IPS DF 19.7 (cell line): ENCODE results near the gene CABP7.
"Not testable (repeated sequence)": the region's sequence is repeated elsewhere in the genome, so short reads cannot be mapped to it uniquely, and the experiment has no call there.

Source experiments
- DNase-seq: peaks from one replicate; pipeline ENCODE4 v3.0.0-alpha.2; 2013; ENCODE audit warnings: low read depth, low spot score

The CABP7 gene

DNA sequence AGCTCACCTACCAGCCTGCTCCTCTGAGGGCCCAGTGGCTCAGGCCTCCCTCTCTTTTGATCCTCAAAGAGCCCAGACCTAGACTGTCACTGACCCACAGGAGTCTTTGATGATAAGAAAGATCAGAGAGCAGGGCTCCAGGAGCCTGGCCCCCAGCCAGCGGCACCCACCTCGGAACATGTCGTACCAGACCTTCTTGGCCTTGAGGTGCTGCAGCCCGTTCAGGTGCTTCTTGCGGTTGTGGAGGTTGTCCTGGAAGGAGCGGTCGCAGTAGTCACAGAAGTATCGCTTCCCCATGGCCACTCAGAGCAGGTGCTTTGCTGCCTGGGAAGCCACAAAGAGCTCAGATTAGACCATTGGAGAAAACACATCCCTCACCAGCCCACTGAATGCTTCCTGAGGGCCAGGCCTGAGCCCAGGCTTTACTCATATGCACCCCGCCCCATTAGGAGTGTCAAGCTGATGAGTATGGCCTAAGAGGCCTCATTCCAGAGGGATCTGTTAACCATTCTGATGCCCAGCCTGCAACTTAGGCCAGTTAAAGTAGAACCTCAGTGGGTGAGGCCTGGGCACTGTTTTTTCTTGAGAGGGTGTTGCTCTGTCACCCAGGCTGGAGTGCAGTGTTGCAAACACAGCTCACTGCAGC is 28.6 kb downstream of the CABP7 start:
- DNase-seq: no peak

DNA sequence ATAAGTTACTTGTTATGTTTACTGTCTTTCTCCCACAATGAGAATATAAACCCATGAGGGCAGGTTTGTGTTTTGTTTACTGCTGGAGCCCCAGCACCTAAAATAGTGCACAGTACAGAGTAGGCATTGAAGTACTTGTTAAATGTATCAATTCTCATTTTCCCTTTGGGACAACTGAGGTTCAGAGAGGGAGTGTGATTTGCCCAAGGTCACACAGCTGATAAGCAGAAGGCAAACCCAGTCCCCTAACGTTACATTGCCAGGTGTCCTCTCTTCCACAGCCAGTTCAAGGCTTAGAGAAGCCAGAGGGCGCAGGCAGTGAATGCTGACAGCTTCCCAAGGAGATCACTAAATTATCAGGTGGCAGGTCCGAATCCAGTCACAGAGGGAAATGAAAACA is 30.2 kb downstream of the CABP7 start:
- no peak for DNase-seq

DNA sequence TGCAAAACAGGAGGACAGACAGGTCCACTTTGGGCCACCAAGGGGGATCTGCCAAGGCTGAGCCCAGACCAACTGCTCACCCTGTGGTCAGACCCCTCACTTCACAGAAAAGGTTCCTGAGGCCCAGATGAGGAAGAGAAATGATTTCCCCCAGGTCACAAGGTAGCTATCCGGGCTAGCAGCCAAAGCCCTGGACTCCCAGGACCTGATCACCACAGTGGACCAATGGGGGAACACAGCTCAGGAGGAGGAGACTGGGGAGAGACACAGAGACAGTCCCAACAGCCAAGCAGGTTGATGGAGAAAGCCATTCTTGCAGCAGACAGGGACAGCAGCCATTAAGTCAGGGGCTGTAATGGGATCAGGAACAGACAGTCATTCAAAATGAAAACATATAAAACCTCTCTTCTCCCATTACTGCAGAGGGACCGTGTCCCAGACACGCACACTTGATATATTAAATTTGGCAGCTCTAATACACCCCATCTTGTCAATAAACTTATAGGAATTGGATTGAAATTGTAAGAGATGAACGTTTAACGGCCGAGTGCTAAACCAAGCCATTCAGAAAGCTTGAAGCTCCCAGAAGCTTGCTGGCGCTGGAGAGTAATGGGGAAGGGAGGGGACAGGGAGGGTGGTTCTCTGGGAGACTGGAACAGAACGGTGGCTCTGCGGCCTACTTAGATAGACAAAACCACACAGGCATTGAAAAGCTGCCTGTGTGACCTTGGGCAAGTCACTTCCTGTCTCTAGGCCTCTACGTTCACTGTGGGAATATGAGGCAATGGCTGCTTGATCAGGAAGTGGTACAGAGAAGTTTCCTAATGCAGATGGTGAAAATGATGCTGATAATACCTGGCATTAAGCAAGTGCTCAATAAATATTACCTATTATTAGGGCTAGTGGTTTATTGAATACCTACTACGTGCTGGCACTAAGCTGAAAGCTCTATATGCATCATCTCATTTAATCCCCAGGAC is 31.0 kb downstream of the CABP7 start:
- no peak for DNase-seq

DNA sequence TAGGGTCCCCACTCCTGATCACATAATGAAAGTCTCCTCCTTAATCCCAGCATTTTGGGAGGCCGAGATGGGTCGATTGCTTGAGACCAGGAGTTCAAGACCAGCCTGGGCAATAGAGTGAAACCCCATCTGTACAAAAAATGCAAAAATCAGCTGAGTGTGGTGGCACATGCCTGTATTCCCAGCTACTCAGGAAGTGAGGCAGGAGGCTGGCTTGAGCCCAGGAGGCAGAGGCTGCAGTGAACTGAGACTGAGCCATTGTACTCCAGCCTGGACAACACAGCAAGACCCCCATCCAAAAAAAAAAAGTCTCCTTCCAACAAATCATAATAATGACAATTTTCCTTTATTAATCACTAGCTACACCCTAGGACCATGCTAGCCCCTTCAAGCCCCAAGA is 31.9 kb downstream of the CABP7 start:
- no peak for DNase-seq

DNA sequence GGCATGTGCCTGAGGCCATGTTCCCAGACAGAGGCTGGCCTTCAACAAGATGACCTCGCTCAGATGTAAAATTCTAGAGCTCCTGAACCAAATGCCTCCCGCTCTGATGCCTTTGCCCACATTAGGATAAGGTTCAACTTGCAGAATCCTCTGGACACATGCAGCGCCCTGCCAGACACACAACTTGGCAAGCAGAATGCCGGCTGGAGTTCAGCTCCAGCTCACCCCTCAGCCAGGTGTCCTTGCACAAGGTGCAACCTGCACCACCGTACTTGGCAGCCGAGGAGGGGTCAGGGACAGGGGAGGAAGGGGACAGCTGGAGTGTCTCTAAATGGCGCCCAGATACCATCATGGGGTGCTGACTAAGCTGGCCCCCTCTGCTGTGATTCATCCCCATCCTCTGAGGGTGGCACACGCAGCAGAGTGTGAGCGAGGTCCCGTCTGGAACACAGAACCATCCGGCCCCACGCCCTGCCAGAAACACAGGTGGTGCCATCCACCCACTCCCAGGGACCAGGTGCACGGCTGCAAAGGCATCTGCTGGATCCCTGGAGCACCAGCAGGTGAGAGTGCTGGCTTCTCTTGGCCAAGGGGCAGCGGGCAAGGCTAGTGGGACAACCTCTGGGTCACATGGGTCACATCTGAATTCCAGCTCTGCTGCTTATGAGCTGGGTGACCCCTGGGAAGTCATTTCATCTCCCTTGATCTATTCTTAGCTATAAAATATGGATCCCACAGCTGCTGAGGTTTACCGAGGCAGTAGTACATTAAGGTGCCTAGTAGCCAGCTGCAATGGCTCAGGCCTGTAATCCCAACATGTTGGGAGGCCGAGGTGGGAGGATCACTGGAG is 34.2 kb downstream of the CABP7 start:
- DNase-seq: no peak

DNA sequence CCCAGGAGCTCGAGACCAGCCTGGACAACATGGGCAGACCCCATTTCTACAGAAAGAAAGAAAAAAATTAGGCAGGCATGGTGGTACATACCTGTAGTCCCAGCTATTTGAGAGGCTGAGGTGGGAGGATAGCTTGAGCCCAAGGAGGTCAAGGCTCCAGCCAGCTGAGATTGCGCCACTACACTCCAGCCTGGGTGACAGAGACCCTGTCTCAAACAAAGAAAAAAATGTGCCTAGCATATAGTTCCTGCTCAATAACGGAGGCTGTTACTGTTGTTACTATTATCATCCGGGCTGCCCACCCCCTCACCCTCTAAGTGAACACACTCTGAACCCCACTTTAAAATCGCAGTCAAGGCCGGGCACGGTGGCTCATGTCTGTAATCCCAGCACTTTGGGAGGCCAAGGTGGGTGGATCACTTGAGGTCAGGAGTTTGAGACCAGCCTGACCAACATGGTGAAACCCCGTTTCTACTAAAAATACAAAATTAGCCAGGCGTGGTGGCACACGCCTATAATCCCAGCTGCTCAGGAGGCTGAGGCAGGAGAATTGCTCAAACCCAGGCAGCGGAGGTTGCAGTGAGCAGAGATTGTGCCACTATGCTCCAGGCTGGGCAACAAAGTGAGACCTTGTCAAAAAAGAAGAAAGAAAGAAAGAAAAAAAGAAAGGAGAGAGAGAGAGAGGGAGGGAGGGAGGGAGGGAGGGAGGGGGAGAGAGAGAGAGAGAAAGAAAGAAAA is 35.0 kb downstream of the CABP7 start:
- not testable (repeated sequence) for DNase-seq

DNA sequence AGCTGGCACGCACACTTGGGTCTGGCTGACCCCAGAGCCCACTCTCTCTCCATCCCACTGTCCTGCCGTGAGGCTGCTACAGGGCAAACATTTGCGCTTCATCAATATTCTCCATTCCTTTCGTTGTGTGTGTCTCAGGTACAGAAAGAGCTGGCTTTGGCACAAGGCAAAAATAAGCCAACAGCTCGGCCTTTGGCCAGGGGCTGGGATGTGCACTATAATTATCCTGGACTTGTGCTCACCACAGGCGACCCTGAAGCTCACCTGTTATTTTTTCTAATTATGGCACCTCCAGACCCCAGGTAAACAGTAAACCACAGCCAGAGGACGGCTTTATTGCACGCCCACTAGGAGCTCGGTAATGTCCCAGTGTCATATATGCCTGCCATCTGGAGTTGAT is 36.1 kb downstream of the CABP7 start:
- no peak for DNase-seq

DNA sequence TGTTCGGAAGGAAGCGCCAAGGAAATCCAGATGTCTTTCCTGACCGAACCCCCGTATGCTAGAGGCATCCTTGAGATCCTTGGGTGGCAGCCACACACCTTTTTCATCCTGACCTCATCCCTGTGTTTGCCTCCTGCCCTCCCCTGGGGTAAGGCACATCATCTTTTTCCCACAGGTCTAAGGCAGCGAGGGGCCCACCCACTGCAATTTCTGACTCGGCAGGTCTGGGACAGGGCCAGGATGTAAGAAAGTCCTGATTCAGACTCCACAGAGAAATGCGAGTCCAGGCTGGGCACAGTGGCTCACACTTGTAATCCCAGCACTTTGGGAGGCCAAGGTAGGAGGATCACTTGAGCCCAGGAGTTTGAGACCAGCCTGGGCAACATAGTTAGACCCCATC is 36.5 kb downstream of the CABP7 start:
- DNase-seq: no peak

DNA sequence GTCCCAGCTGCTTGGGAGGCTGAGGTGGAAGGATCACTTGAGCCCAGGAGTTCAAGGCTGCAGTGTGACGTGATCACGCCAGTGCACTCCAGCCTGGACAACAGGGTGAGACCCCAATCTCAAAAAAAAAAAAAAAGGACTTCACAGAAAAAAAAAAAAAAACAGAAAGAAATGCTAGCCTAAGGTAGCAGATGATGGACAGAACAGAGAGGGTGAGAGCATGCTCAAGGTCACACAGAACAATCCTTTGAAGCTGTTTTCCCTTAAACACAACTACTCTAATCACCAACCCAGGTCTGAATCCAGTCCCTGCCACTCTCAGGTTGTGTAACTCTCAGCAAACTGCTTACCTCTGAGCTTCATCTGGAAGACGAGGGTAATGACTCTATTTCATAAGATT is 37.3 kb downstream of the CABP7 start:
- no peak for DNase-seq

DNA sequence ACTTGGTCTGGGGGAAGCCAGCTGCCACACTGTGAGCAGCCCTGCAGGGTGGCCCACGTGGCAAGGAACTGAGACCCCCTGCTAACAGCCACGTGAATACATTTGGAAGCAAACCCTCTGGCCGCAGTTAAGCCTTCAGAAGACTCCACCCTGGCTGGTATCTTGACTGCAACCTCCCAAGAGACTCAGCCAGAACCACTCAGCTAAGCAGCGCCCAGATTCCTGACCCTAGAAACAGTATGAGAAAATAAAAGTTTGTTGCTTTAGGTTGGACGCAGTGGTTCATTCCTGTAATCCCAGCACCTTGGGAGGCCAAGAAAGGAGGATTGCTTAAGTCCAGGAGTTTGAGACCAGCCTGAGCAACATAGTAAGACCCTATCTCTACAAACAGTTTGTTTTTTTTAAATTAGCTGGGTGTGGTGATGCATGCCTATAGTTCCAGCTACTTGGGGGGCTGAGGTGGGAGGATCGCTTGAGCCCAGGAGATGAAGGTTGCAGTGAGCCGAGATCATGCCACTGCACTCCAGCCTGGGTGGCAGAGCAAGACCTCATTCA is 38.3 kb downstream of the CABP7 start:
- no peak for DNase-seq

DNA sequence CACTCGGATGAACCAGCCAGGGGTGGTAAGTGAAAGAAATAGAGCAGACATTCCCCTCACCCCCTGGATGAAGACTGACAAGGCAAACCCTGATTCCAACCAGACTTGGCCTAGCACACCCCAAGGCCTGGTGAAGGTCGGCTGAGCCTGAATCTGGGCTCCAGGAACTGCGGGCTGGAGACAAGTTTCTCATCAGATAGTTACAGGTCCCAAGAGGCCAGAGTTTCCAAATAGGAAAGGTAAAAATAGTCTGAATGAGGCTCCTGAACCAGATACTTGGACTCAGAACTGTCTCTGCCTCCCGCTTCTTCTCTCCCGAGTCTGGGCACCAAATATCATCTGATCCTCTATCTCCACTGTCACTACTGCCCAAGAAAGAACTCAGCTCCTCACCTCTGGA is 39.2 kb downstream of the CABP7 start:
- no peak for DNase-seq

DNA sequence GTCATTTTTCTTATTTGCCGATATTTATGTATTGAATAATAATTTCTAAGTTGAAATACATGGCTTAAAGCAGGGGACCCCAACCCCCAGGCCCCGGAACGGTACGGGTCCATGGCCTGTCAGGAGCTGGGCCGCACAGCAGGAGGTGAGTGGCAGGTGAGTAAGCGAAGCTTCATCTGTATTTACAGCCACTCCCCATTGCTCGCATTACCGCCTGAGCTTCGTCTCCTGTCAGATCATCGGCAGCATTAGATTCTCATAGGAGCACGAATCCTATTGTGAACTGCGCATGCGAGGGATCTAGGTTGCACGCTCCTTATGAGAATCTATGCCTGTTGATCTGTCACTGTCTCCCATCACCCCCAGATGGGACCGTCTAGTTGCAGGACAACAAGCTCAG is 42.5 kb downstream of the CABP7 start:
- DNase-seq: no peak

DNA sequence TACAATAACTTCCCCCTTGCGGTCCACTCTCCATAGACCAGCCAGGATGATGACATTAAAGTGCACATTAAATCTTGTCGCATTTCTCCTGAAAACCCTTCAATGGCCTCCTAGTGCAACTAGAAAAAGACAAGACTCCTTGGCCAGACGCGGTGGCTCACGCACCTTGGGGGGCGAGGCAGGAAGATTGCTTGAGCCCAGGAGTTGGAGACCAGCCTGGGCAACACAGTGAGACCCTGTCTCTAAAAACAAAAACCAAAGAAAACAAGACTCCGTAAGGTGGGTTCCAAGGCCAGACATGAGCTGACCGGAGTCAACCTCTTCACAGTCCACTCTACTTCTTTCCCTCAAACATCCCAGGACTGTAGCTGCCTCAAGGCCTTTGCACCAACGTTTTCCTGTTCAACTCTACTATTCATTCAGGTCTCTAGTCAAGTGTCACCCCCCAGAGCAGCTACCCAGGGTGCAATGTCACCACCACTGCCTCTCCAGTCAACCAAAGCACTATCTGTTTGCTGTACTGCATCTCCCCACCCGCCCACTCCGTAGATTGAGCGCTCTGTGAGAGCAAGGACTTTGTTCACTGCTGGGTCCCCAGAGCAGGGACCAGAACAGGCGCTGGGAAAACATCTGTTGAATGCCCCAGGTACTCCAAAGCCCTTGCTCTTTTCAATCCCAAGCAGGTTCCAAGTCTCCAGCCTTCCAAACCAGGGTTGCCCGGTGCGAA is 46.3 kb downstream of the CABP7 start:
- no peak for DNase-seq

DNA sequence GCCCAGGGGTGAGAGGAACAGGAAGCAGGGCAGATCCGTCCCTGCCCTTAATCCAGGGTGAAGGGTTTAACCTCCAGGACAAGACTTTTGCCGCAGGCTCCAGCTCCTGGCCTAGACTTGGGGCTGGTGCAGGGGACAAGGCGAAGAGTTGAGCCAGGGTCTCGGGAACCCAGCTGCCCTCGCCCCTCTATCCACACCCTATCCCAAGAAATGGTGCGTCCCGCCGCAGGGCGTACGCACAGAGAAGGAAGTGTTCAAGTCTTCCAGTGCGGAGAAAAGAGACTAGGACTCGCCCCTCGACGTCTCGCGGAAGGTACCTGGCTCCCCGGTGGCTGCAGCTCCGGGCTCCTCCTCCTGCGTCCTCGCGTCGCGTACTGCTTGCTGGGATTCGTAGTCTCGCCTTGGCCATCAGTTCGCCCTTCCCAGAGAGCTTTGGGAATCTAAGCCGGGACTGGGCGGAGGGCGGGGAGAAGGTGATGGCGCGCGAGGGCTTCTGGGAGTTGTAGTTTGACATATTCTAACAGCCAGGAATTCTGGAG is 46.9 kb downstream of the CABP7 start, which contains the start of gene ZMAT5:
Gene ZMAT5, minus strand, starts transcription at position 376 of the 539 bp plus-strand sequence. CDS start 18,463 bp downstream, outside the sequence.
- peak; percentile 97 for DNase-seq

DNA sequence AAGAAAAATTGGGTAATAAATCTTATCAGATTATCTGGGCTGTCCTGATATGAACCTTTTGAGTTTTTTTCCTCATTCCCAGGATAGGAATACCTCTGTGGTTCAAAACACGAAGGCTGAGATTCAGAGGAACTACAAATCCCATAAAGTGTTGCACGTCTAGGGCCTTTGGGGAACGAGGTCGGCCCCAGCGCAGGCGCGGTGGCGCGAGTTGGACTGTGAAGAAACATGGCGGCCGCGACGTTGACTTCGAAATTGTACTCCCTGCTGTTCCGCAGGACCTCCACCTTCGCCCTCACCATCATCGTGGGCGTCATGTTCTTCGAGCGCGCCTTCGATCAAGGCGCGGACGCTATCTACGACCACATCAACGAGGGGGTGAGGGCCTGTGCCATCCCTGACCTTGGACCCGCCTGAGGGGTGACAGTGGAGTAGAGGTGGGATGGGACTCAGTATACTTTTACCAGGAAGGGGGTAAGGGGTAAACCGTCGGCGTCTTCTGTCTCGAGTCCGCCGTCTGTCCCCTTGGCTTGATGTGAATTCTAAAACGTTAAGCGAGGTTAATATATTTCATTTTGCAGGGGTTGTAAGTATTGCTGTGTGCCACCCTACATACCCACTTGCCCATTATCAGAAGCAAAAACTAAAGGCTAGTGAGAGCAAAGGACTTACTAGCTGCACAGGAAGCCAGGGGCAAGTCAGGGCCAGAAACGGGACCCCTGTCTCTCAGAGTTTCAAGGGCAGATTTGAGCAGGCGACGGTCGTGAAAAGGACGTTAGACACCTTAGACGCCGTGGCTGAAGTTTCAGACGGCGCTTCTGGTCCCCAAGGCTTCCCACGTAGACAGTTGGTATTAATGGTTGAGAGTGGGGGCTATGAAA is 47.6 kb downstream of the CABP7 start, which contains the start of gene UQCR10:
Gene UQCR10, plus strand, starts transcription at position 199 of the 881 bp plus-strand sequence. Its CDS starts 30 bp downstream, at position 229.
- DNase-seq: peak; percentile 57

DNA sequence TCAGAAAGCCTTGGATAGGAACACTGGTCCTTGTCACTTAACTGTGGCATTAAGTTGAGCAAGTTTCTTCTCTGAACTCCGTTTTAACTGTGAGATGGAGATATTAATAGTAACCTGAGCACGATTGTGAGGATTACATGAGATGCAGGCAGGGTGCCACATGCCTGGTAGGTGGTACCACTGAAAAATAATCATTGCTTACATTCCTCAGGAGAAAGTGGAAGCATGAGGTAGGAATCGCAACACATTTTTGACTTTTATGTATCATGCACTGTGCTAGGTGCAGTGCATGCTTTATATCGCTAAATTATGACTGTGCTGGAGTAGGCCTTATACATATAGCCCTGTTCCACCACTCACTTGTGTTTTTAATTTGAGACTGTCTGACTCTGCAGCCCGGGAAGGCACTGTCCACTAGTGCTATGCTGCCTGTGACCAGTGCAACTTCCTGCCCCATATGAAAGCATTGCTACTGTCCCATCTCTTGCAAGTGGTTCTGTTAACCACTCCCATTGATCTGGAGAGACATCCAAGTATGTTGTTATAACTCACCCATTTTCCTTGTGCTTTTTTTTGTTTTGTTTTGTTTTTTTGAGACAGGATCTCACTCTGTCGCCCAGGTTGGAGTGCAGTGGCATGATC is 48.4 kb downstream of the CABP7 start:
- DNase-seq: no peak

DNA sequence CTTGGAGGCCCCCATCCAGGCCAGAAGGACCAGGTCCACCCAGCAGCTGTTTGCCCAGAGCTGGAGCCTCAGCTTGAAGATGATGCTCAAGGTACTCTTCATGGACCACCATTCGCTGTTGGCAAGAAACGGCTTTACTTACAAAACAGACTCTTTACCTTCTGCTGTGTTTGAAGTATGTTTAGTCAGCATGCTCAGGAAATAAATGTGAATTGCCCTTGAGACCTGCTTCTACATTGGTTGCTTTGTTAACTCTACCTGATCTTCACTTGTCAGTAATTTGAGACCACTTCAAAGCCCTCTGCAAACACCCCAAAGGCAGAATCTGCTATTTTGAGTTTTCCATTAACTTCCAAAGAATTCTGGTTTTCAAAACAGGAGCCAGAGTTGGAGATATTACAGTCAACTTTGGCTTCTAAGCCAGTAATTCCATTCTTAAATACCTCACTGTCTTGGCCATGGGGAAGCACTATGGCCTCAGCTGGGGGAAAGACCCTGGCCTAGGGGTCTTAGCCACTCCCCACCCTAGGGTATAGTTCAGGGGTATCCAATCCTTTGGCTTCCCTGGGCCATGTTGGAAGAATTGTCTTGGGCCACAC is 50.0 kb downstream of the CABP7 start:
- DNase-seq: no peak

DNA sequence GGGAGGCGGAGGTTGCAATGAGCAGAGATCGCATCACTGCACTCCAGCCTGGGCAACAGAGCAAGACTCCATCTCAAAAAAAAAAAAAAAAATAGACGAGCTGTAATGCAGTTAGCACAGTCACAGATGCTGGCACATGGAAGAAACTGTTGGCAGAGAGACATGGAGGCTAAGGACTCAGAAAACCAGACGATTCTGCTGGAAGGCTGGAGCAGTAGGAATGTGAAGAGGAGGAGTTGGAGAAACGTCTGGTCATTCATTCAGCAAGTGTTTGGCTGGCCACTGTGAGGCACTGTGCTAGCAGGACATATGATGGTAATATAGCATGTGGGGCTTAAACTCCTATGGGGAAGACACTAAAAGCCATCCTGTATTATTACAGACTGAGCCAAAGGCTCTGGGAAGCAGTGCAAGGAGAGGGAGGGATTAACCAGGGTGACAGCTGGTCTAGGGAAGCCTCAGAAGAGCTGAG is 52.4 kb downstream of the CABP7 start:
- DNase-seq: no peak
